ENCODE results near the gene SLC38A3. TPM values are rescaled to one million over a fixed set of nuclear protein-coding genes. Genes with fewer than 3 reads are reported as not detected.
"Not testable (repeated sequence)": the region's sequence is repeated elsewhere in the genome, so short reads cannot be mapped to it uniquely, and the experiment has no call there.

Gene SLC38A3
- polyA plus RNA-seq, 1 donor: 3.9 TPM

- DNase-seq (ENCODE audit: low read depth): no peak
Measured at GRCh38 chr3:50249457-50249856, 44.4 kb downstream of the SLC38A3 start.

DNA sequence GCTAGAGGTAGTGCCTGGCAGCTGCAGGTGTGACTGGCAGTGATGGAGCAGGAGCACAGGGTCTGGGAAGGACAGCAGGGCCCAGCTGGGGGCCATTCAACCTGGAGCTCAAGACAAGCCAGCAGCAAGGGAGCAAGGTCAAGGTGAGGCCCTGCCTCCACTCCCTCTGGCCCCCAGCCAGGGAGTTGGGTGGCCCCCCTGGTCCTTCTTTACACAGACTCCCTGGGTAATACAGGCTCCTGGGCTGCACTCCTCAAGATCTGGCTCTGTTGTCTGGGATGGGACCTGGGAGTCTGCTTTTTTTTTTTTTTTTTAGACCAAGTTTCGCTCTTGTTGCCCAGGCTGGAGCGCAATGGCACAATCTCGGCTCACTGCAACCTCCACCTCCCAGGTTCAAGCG is 45.4 kb downstream of the SLC38A3 start:
- no peak for DNase-seq (ENCODE audit: low read depth)

DNA sequence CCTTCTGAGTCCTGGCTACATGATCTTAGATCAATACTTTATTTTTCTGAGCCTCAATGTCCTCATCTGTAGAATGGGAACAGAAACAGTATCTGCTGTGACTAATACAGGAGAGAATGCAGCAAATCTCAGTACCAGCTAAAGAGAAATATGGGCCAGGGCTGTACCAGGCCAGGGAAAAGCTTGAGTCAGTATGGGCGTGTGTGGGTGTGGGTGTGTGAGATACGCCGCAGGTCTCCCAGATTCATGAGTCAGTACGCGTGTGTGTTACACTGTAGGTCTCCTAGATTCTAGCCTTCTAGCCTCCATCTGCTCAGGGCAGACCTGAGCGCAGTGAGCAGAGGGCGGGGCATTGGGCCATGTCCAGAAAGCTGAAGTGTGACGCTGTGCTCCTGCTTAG is 46.1 kb downstream of the SLC38A3 start:
- DNase-seq (ENCODE audit: low read depth): no peak

GRCh38 chr3:50254577-50255250 is 49.6 kb downstream of the SLC38A3 start:
- DNase-seq (ENCODE audit: low read depth): no peak

DNA sequence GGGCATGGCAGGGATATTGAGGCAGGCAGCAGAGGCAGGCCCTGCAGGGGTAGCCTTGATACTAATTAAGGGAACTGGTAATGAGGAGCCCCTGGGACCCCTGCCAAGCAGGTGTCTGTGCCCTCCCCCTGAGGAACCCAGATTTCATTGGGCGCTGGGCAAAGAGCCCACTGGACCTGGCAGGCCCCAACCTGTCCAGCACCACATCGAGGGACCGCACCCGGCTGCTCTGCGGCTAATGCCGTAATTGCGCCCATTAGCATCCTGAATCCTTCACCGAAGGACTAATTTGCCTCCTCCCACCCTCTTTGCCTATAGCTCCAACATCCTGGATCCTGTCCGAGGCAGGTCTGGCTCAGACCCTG is 50.2 kb downstream of the SLC38A3 start:
- DNase-seq (ENCODE audit: low read depth): no peak

DNA sequence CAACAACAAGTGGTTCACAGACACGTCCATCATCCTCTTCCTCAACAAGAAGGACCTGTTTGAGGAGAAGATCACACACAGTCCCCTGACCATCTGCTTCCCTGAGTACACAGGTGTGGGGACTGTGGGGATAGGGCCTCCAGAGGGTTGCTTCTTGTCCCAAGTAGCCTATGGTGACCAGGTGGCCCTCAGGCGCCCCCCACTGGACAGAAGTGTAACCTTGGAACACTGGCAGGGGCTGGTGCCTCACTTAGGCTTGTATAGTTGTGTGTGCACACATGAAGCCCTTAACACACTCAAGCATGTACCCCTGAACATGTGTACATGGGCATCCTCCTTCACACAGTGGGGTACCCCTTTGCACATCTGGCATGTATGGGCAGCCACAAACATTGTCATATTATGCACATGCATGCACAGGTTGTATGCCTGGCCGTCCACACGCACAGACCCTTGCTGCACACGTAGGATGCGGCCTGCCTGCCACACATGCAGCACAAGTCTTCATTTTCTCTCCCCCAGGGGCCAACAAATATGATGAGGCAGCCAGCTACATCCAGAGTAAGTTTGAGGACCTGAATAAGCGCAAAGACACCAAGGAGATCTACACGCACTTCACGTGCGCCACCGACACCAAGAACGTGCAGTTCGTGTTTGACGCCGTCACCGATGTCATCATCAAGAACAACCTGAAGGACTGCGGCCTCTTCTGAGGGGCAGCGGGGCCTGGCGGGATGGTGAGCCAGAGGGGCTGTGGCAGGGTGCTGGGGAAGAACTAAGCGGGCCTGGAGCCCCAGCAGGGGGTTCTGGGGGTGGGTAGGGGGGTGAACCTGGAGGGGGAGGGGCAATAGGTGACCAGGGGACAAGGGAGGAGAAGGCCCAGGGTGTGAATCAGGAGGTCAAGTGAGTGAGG is 52.2 kb downstream of the SLC38A3 start:
- no peak for DNase-seq (ENCODE audit: low read depth)

DNA sequence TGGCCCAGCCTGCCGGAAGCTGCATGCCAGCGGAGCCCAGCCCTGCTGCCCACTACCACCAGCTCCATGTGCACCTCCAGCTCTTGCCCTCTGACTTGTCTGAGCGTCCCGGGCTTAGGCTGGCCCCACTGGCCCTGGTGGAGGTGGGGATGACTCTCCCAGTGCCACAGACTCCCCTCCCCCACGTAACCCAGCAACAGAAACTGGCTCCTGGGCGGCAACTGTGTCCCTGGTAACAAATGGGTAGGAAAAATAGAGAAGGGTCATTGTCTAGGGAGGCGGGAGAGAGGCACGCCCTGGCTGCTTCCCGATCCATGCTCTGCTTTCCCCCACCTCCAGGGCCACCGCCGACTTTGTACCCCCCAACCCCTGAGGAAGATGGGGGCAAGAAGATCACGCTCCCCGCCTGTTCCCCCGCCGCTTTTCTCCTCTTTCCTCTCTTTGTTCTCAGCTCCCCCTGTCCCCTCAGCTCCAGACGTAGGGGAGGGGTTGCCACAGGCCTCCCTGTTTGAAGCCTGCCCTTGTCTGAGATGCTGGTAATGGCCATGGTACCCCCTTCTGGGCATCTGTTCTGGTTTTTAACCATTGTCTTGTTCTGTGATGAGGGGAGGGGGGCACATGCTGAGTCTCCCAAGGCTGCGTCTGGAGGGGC is 53.1 kb downstream of the SLC38A3 start:
- DNase-seq (ENCODE audit: low read depth): no peak

DNA sequence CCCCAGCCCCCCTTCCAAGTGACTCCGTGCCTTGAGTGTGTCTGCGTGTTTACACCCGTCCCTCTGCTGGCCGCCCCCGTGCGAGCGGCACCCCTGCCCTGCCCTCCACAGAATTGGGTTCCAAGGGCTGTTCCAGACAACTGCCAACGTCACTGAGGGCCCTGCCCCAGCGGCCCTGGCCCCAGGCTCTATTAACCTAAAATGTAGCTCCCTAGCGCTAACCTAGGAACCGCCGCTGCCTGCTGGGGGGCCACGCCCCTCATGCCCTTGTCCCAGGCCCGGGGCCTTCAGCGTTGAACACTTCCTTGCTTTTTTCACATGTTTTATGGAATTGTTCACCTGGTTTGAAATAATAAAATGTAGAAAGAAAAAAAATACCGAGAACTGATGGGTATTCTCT is 53.9 kb downstream of the SLC38A3 start:
- no peak for DNase-seq (ENCODE audit: low read depth)

DNA sequence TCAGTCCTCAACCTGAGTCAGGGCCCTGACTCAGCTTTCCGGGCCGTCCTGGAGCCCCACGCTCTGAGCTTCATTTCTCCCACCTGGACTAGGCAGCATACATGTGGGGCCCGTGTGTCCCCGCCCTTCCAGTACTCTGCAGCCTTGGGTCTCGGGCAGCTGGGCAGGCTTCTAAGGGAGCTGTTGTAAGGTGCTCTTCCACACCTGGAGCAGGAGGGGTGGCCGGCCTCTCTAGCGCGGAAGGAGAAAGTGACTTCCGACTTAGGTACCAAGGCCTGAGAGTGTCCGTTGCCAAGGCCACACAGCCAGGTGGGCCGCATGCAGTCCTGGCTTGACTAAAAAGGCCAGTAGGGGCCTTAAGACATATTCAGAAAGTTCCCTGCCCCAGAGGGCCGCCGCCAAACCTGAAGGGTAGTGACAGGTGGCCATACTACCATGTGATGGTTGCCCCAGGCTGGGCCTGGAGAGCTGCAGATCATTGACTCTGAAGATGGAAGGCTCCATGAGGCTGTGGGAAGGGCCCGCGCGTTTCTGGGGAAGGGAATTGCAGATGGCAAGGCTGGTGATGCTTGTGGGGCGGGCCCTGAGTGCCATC is 54.5 kb downstream of the SLC38A3 start:
- no peak for DNase-seq (ENCODE audit: low read depth)

DNA sequence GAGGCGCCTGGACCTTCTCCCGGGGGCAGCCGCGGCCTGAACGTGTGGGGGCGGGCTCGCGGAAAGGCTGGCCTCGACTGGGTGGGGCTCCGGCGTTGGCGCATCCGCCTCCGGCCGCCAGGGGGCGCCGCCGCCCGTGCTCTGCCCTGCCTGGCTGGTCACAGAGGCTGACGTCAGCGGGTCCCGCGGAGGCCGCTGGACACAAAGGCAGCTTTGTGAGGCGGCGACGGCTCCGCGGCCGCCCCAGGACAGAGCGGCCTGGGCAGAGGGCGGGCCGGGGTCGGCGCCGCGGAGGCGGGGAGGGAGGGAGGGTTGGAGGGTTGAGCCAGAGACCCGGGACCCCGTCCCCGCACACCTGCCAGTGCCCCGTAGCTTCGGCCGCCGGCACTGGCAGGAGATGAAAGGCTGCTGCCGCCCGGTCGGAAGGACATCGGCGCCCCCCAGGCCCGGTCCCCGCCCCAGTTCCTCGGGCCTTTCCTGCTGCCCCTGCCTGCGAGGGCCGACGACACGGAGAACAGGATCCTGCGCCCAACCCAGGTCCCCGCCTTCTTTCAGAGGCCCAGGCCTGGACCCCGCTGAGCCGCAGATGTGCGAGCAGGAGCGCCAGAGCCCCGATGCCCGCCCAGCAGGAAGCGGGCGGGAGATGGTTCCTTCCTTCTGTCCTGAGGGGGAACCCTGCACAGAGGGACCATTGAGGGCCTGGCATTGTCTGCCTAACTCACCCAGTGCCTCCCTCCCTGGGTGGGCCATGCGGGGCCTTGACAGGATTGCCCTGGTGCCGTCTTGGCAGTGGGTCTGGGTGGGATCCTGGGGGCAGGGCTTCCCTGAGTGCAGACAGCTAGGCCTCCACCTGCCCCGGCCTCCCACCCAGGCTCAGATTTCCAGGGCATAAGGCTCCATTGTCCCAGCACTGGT is 55.2 kb downstream of the SLC38A3 start:
- DNase-seq (ENCODE audit: low read depth): peak; percentile 81

- no peak for DNase-seq (ENCODE audit: low read depth)
Measured at GRCh38 chr3:50260942-50261441, 55.9 kb downstream of the SLC38A3 start.

- DNase-seq (ENCODE audit: low read depth): no peak
Measured at GRCh38 chr3:50261505-50261904, 56.4 kb downstream of the SLC38A3 start.

GRCh38 chr3:50262200-50262599 is 57.1 kb downstream of the SLC38A3 start:
- not testable (repeated sequence) for DNase-seq (ENCODE audit: low read depth)

DNA sequence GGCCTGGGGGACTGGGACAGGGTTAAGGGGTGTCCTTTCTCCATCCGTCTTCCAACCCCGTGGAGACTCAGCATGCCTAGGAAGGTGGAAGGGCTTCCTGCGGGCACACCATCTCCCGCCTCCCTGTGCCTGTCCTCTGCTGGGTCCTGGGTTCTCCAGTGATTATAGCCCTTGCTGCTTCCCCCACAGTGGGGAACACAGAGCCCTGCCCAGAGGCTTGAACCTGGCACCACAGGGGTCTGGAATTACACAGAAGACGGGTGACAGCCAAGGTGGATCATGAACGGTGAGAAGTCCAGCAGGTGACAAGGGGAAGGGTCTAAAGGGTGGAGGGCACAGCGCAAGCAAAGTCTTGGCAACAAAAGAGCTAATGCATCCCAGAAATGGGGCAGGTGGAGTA is 57.7 kb downstream of the SLC38A3 start:
- DNase-seq (ENCODE audit: low read depth): no peak

DNA sequence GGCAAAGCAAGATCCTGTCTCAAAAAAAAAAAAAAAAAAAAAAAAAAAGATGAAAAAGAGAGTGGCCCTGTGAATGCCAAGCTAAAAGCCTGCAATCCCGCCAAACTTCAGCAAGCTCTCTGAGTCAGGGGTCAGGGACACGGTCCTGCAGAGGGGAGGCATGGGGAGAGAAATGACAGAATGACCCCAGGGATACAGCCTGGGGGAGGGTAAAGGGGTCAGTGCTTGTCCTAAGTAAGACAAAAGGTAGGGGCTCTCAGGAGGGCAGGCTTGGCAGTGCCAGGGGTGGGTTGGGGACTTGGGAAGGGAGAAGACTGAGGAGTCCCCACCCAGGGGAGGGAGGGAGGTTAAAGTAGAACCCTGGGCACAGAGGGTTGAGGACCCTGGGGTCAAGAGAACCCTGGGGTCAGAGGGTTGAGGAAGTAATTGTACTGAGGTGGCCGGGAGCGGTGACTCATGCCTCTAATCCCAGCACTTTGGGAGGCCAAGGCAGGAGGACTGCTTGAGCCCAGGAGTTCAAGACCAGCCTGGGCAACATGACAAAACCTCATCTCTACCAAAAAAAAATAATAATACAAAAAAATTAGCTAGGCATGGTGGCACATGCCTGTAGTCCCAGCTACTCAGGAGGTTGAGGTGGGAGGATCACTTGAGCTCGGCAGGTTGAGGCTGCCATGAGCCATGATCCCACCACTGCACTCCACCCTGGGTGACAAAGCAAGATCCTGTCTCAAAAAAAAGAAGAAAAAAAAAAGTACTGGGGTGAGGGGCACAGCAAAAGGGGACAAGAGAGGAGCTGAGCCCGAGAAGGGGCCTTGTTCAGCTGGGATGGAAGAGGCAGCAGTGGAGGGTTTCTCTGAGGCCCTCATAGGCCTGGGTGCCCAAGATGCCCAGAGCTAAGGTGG is 58.7 kb downstream of the SLC38A3 start:
- DNase-seq (ENCODE audit: low read depth): no peak

- DNase-seq (ENCODE audit: low read depth): peak; percentile 63
Measured at GRCh38 chr3:50264383-50264963, 59.4 kb downstream of the SLC38A3 start.

DNA sequence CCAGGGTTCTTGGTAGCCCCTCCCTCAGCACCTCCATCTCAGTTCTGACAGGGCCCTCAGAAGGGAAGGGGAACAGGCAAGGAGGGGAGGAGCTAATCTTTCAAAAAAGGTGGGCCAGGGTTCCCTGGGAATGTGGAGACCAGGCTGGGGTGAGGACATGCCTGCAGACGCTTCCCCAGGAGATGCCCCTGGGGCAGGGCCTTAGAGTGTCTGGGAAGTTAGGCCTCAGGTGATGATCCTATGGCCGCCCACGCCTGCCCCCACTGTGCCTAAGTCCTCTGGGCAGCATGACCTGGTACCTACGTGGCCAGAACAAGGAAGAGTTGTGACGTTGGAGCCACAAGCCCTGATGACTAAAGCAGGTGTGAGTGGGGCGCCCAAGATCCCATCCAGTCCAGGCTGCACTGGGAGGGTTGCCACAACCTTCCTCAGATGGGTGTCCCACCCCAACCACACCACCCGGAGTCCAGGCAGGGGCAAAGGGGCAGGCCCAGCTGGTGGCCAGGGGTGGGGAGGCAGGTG is 60.0 kb downstream of the SLC38A3 start:
- DNase-seq (ENCODE audit: low read depth): no peak

GRCh38 chr3:50265571-50265970 is 60.5 kb downstream of the SLC38A3 start:
- no peak for DNase-seq (ENCODE audit: low read depth)

- DNase-seq (ENCODE audit: low read depth): no peak
Measured at GRCh38 chr3:50266017-50266416, 60.9 kb downstream of the SLC38A3 start.

All from forelimb muscle (tissue), 1 donor.